SU-DHL-6 (cell line): ENCODE data around the gene FBXL16.

Experiments
- CTCF ChIP-seq: fragments of 200-600 bp; sonication (generic); IDR thresholded peaks from one replicate; pipeline ENCODE4 v1.5.1; 2017; ENCODE audit warnings: antibody characterized with exemption, mild to moderate bottlenecking, low read length, moderate library complexity; ENCODE audit not compliant: insufficient read depth, poor library complexity, severe bottlenecking
- EZH2phosphoT487 ChIP-seq: fragments of 200-600 bp; sonication (generic), shearing (Covaris generic); conservative IDR thresholded peaks from 2 replicates; pipeline ENCODE4 v1.6.1; 2018; ENCODE audit warnings: mild to moderate bottlenecking, antibody characterized with exemption, low read length, moderate library complexity, mixed read lengths

GRCh38 chr16:751152-752006 is 45.8 kb upstream of the FBXL16 start:
- TF ChIP-seq CTCF (no peak), EZH2phosphoT487 (no peak)
